ENCODE measurements around the gene ALDH4A1. TPM values are rescaled to one million over a fixed set of nuclear protein-coding genes. Genes with fewer than 3 reads are reported as not detected.
"Not testable (repeated sequence)": the region's sequence is repeated elsewhere in the genome, so short reads cannot be mapped to it uniquely, and the experiment has no call there.

Gene ALDH4A1
- total RNA-seq, 1 donor from 2014 or later, result 35.9 TPM

DNA sequence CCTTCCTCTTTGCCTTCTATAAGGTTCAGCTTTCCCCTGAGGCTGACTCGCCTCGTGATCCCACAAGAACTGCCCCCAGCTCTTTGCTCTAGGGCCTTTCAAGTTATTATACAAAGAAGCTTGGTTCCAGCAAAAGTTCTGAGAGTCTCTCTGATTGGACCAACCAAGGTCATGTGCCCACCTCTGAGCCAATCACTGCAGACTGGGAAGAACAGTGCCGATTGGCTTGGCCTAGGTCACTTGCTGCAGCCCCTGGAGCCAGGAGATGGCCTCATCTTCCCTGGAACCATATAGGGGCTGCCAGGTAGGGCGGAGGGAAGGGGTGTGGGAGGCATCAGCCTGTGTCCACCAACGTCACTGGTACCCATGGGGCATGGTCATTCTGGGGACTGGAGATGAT lies 65.7 kb downstream of the ALDH4A1 start:
- no peaks in the 10 kb centered on the region for H3K36me3 ChIP-seq
- H3K27me3 ChIP-seq (ENCODE audit: low read depth), result peaks cover 97% of the 10 kb centered on the region
- intact Hi-C loops (cut with micrococcal nuclease), result no loop called here
- H3K4me3 ChIP-seq, result no peak overlapping the region
- TF ChIP-seq, protein P1, sequence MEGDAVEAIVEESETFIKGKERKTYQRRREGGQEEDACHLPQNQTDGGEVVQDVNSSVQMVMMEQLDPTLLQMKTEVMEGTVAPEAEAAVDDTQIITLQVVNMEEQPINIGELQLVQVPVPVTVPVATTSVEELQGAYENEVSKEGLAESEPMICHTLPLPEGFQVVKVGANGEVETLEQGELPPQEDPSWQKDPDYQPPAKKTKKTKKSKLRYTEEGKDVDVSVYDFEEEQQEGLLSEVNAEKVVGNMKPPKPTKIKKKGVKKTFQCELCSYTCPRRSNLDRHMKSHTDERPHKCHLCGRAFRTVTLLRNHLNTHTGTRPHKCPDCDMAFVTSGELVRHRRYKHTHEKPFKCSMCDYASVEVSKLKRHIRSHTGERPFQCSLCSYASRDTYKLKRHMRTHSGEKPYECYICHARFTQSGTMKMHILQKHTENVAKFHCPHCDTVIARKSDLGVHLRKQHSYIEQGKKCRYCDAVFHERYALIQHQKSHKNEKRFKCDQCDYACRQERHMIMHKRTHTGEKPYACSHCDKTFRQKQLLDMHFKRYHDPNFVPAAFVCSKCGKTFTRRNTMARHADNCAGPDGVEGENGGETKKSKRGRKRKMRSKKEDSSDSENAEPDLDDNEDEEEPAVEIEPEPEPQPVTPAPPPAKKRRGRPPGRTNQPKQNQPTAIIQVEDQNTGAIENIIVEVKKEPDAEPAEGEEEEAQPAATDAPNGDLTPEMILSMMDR (IDR thresholded peaks at IDR 0.05; ENCODE audit: borderline replicate concordance), result no peak
- H3K27ac ChIP-seq (replicated peaks), result no peak overlapping the region
- H3K9me3 ChIP-seq (replicated peaks), result no peaks in the 10 kb centered on the region
- DNase-seq, result no peak
- no peaks in the 10 kb centered on the region for H3K4me1 ChIP-seq

DNA sequence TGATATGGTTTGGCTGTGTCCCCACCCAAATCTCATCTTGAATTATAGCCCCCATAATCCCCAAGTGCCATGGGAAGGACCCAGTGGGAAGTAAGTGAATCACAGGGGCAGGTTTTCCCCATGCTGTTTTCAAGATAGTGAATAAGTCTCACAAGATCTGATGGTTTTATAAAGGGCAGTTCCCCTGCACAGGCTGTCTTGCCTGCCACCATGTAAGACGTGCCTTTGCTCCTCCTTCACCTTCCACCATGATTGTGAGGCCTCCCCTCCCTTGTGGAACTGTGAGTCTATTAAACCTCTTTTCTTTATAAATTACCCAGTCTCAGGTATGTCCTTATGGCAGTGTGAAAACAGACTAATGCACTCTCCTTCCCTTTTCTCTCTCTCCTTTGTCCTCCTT lies 70.0 kb downstream of the ALDH4A1 start:
- DNase-seq; H3K9me3 ChIP-seq (replicated peaks); H3K36me3 ChIP-seq; H3K4me1 ChIP-seq; H3K4me3 ChIP-seq; H3K27ac ChIP-seq (replicated peaks); intact Hi-C loops (cut with micrococcal nuclease): not testable (repeated sequence)
- peaks cover 95% of the 10 kb centered on the region for H3K27me3 ChIP-seq (ENCODE audit: low read depth)

DNA sequence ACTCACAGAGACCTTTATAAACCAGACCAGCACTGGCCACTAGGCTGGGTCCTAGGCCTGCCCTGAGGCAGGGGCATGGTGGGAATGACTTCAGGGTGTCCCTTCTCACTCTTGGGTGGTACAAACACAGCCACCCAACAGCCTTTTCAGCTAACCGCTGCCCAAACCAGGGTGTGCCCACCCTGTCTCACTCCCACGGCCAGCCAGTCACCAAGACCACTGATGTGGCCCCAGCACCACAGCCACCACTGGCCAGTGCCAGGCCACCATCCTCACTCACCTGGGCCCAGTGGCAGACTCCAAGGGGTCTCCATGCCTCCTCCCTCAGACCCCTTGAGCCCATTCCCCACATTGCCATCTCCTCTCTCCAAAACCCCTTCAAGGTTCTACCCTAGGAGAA lies 70.7 kb downstream of the ALDH4A1 start:
- no peaks in the 10 kb centered on the region for H3K36me3 ChIP-seq
- H3K27me3 ChIP-seq (ENCODE audit: low read depth), result peaks cover 95% of the 10 kb centered on the region
- H3K9me3 ChIP-seq (replicated peaks), result peaks cover 7% of the 10 kb centered on the region
- no peak overlapping the region for H3K27ac ChIP-seq (replicated peaks)
- intact Hi-C loops (cut with micrococcal nuclease), result no loop called here
- H3K4me3 ChIP-seq, result no peak overlapping the region
- TF ChIP-seq, protein P1 (IDR thresholded peaks at IDR 0.05; ENCODE audit: borderline replicate concordance), result no peak
- DNase-seq, result no peak
- H3K4me1 ChIP-seq, result no peaks in the 10 kb centered on the region

DNA sequence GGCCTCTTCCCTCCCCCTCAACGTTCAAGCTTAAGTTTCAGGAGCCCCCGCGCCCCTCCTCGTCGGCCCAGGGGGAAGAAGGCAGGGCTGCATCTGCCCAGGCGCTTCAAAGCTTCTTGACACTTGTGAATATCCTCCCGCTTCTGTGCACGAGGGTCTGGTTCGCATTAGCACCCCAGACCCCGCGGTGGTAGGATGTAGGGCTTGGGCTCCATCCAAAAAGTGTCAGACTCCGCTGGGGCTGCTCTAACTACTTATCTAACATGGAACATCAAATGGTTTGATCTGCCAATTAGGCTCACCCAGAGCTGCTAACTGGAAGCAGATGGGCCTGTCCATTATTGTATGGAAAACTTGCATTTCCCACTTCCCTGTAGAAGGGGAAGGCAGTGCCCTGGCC lies 71.8 kb downstream of the ALDH4A1 start:
- no peaks in the 10 kb centered on the region for H3K36me3 ChIP-seq
- intact Hi-C loops (cut with micrococcal nuclease), result no loop called here
- no peak overlapping the region for H3K4me3 ChIP-seq
- H3K9me3 ChIP-seq (replicated peaks), result peaks cover 7% of the 10 kb centered on the region
- no peaks in the 10 kb centered on the region for H3K4me1 ChIP-seq
- TF ChIP-seq, protein P1 (IDR thresholded peaks at IDR 0.05; ENCODE audit: borderline replicate concordance), result no peak
- DNase-seq, result no peak
- H3K27me3 ChIP-seq (ENCODE audit: low read depth), result peaks cover 92% of the 10 kb centered on the region
- no peak overlapping the region for H3K27ac ChIP-seq (replicated peaks)

DNA sequence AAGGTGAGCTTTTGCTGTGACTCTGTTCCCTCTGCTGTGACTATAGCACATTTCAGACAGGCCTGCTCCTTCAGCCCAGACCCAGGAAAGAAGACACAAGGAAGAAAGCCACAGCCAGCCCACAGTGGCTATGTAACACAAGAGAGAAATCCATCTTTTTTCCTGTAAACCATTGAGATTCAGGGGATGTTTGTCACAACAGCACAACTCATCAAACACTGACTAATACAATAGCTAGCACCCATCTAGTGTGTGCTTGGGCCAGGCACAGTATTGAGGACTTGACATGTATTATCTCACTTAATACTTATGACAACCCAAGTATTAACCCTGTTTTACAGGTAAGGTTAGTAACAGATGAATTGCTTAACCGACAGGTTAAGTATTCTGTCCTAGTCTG lies 72.7 kb downstream of the ALDH4A1 start:
- peaks cover 7% of the 10 kb centered on the region for H3K9me3 ChIP-seq (replicated peaks)
- H3K27ac ChIP-seq (replicated peaks), result no peak overlapping the region
- H3K4me1 ChIP-seq, result no peaks in the 10 kb centered on the region
- intact Hi-C loops (cut with micrococcal nuclease), result no loop called here
- no peak overlapping the region for H3K4me3 ChIP-seq
- TF ChIP-seq, protein P1 (IDR thresholded peaks at IDR 0.05; ENCODE audit: borderline replicate concordance), result no peak
- no peak for DNase-seq
- H3K27me3 ChIP-seq (ENCODE audit: low read depth), result peaks cover 86% of the 10 kb centered on the region
- H3K36me3 ChIP-seq, result no peaks in the 10 kb centered on the region

DNA sequence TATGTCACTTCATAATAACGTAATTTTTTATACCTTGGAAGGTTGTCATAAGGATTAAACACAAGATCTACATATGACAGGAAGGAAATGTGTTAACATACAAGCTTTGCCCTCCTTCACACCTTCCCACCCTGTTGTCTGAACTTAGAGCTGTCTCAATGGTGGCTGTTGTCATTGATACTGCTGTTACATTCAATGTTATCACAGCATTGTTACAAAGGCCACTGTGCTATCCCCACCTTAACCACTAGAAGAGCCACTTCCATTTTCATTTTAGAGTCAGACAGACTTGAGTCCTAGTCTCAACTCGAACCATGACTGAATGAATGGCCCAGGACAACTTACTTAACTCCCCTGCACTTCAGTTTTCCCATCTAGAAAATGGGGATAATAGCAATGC lies 74.1 kb downstream of the ALDH4A1 start:
- Histone ChIP-seq H3K27ac (replicated peaks) (no peak overlapping the region), H3K9me3 (replicated peaks) (peaks cover 7% of the 10 kb centered on the region), H3K4me3 (no peak overlapping the region), H3K4me1 (no peaks in the 10 kb centered on the region), H3K27me3 (ENCODE audit: low read depth) (peaks cover 83% of the 10 kb centered on the region), H3K36me3 (no peaks in the 10 kb centered on the region)
- DNase-seq, result no peak
- TF ChIP-seq, protein P1 (IDR thresholded peaks at IDR 0.05; ENCODE audit: borderline replicate concordance), result no peak
- intact Hi-C loops (cut with micrococcal nuclease), result no loop called here
